ENCODE results near the gene OLFM4.

- TF ChIP-seq CTCF (IDR thresholded peaks at IDR 0.05) (no peak), POLR2A (IDR thresholded peaks at IDR 0.05) (no peak)
Observed at GRCh38 chr13:53089951-53090350, 61.3 kb downstream of the OLFM4 start.

All from uterus (tissue), 2 donors.